ENCODE measurements around the gene SBK2.
"Not testable (repeated sequence)": the region's sequence is repeated elsewhere in the genome, so short reads cannot be mapped to it uniquely, and the experiment has no call there.

SBK2 gene

GRCh38 chr19:55580628-55581144 lies 43.8 kb upstream of the SBK2 start, which contains the start of gene ZNF579:
ZNF579 (minus strand) TSS chr19:55580848; CDS start chr19:55579639, 1,209 bp downstream.
- no peak for FAIRE-seq
- no peak for TF ChIP-seq CTCF (IDR thresholded peaks at IDR 0.05; ENCODE audit: insufficient read depth, missing control alignments)
- DNase-seq (ENCODE audit: insufficient read length, low spot score), result peak; percentile 77

GRCh38 chr19:55579766-55580621 lies 43.1 kb upstream of the SBK2 start:
- FAIRE-seq (no peak), DNase-seq (ENCODE audit: insufficient read length, low spot score) (peak; percentile 38)

GRCh38 chr19:55578761-55579747 lies 42.1 kb upstream of the SBK2 start:
- DNase-seq (ENCODE audit: insufficient read length, low spot score) (no peak), FAIRE-seq (no peak)
- TF ChIP-seq CTCF (IDR thresholded peaks at IDR 0.05; ENCODE audit: insufficient read depth, missing control alignments), result no peak

More at GRCh38 chr19:55579766-55580621, 43.1 kb upstream of the SBK2 start:
- TF ChIP-seq CTCF (IDR thresholded peaks at IDR 0.05; ENCODE audit: insufficient read depth, missing control alignments), result no peak

- TF ChIP-seq CTCF (IDR thresholded peaks at IDR 0.05; ENCODE audit: insufficient read depth, missing control alignments), result no peak
- FAIRE-seq (no peak), DNase-seq (ENCODE audit: insufficient read length, low spot score) (no peak)
Measured at GRCh38 chr19:55578031-55578760, 41.3 kb upstream of the SBK2 start.

- no peak for FAIRE-seq
- no peak for TF ChIP-seq CTCF (IDR thresholded peaks at IDR 0.05; ENCODE audit: insufficient read depth, missing control alignments)
Measured at GRCh38 chr19:55576746-55577145, 39.8 kb upstream of the SBK2 start.

GRCh38 chr19:55573929-55574328 lies 37.0 kb upstream of the SBK2 start:
- FAIRE-seq, result not testable (repeated sequence)

More at GRCh38 chr19:55576746-55577145, 39.8 kb upstream of the SBK2 start:
- DNase-seq (ENCODE audit: insufficient read length, low spot score), result no peak

GRCh38 chr19:55569477-55569876 lies 32.5 kb upstream of the SBK2 start:
- not testable (repeated sequence) for DNase-seq (ENCODE audit: insufficient read length, low spot score); FAIRE-seq

More at GRCh38 chr19:55573929-55574328, 37.0 kb upstream of the SBK2 start:
- DNase-seq (ENCODE audit: insufficient read length, low spot score), result not testable (repeated sequence)
